Germinal center (tissue), 1 donor: ENCODE measurements around the gene HMX1.

Experiments used
- DNase-seq: peaks from one replicate; pipeline ENCODE4 v3.0.0; 2012; ENCODE audit warnings: mixed read lengths, low spot score

HMX1 gene

DNA sequence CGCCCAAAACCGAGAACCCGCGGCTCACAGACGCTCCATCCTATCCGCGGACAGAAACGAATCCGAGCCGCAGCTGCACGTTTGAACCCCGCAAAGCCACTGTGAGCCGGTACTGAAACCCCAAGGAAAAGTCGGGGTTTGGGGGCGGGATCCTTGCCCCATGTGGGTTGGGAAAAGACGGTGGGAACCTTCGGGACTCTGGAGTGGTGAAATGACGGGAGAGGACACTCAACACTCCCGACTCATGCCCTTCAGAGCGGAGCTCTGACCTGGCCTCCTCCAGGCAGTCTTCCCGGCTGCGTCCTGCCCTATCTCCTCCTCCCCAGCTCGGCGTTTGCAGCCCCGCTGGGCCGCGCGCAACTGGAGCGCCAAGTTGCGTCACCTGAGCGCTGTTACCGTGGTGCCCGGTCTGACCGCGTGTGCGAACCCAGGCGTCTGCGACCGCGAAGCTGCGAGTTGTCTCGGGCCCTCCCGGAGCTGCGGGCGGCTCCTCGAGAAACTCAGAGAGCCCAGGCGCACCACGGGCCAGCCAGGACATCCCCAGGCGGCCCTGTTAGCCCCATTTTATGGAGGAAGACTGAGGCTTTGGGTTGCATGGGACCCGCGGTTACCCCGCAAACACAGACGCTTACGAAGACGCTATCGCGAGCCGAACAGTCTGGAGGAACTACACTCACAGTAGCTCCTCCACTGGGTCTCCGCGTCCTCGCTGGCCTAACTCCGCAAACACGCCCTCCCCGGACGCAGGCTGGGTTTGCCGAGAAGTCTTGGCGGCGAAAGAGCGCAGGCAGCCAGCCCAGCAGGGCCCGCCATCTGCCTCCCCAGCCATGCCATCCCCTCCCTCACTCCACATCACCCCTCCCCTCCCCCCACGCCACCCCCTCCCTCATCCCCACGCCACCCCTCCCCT lies 20.3 kb upstream of the HMX1 start:
- no peak for DNase-seq

DNA sequence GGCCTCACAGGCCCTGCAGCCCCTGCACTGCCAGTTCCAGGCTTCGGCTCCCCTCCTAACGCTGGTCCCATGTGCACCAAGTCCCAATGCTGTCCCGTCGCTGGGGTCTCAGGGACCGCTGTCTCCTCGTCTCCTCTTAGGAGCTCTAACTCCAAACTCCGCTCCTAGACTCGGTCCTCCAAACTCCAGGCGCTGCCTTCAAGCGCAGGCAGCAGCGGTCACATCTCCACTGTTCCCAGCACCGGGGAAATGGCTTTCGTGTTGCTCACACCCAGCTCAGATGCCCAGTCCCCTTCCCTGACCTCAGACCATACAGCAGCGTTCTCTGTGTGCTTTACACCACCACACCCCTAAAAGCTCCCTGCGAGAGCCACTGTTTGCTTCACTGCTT lies 19.6 kb upstream of the HMX1 start:
- no peak for DNase-seq

DNA sequence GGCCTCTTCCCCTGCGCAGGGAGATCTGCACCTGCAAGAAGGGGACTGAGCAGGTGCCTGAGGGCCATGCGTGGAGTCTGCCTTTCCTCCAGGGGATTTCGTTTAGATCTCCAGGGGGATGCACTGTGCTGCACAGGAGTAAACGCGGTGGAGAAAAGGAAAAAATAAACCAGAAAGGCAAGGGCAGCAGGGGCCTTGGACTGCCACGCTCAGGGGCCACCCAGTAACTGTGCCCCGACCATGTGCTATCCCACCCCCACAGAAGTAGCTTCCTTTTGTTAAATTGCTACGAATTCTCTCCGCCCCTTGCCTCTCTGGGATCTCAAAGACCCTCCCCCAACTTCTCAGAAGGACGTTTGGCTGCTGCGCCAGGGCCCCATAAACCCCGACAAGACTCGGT lies 17.2 kb upstream of the HMX1 start:
- DNase-seq = no peak

DNA sequence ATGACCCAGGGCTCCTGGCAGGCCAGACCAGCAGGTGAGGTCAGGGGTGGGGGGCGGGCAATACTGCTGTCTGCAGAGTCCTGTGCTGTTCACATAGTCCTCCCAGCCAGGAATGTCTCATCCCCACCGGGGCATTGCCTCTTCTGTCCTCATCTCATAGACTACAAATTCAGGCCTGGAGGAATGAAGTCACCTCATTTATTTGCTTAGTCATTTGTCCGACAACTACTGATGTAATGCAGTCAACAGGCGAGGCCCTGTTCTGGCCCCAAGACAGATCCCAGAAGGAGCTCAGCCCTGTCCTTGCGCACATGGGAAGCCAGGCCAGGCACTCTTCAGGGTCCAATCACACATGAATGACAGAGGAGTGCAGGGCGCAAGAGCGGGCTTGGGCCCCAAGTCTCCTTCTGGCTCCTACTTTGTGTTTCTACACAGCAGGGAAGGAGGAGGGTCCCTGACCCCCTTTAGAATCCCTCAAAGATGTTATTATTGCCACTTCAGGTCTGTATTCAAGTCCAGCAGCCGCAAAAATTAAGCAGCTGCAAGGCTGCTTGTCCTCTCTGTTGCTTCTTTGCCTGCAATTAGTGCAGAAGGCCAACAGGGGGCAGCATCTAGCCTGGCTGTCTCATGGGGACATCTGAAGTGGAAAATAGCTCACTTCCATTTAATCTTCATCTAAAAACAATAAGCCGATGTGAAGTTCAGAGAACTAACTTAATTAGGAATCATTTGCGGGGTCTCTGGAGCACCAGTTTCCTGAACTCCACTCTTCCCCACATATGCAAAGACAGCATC lies 15.2 kb upstream of the HMX1 start:
- DNase-seq = no peak

DNA sequence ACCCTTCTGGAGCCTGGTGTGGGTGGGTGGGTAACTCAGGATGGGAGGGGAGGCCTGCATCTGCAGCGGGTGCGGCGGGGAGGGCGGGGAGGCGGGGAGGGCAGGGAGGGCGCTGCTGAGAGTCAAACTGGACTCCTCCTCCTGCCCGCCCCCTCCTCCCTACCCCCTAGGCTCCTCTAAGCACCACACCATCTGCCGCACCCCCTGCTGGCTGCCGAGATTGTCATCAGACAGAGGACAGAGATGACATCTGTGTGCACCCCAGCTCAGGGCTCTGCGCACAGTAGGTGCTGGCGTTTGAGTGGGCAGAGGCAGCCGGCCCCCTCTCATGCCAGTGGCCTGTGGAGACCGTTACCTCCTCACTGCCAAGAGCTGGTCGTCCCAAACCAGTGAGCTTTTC lies 10.6 kb upstream of the HMX1 start:
- DNase-seq = no peak

DNA sequence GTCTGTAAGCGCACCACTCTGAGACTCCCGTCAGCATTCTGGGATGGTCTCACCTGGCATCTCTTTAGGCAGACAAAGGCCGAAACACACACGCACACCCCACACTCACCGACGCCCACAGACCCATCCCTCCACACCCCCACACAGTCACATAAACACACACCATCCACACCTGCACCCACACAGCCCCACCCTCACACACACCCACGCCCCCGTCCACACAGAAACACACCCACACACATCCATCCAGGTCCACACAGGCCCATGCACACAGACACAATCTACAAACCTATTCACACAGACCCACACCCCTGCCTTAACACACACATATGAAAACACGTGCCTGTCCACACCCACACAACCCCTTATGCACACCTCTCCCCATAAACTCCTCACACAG lies 9.2 kb upstream of the HMX1 start:
- no peak for DNase-seq

DNA sequence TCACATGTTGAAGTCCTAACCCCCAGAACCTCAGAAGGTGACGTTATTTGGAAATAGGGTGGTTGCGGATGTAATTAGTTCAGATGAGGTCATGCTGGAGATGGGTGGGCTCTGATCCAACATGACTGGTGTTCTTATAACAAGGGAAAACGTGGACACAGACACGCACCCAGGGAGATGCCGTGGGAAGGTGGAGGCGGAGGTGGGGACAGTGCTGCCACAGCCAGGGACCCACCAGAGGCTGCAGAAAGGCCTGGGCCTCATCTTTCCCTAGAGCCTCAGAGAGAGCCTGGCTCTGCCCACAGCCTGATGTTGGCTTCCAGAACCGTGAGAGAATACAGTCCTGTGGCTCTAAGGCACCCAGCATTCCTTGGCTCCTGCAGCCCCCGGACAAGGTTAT lies 7.9 kb upstream of the HMX1 start:
- no peak for DNase-seq

DNA sequence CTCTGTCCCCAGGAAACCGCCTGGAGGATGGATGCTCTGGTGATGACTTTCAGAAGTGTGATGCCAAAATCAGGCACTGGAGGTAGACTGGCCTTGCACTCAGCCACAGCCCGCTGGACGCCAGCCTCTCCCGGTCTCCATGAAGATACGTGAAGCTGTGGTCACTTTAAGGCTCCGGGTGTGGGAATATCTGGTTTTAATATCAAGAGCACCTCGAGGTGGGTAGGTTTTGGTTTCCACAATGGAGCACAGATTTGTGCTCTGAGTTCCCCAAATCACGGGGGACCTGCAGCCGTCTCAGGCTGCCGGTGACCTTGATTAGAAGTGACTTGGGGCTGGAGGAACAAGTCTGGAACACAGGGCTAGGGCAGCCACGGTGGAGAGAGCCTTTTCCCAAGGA lies 6.8 kb upstream of the HMX1 start:
- no peak for DNase-seq

DNA sequence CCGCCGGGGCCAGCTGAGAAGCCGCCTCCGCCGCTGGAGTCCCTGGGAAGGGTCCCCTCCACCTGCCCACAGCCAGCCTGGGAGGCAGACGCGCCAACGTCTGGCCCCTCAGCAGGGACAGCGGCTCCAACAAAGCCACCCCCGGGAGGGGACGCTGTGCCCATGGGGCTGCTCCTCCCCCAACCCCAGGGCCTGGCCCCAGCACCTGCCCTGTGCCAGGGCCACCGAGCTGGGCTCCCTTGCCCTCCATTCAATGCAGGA lies 6.1 kb upstream of the HMX1 start:
- DNase-seq = no peak

DNA sequence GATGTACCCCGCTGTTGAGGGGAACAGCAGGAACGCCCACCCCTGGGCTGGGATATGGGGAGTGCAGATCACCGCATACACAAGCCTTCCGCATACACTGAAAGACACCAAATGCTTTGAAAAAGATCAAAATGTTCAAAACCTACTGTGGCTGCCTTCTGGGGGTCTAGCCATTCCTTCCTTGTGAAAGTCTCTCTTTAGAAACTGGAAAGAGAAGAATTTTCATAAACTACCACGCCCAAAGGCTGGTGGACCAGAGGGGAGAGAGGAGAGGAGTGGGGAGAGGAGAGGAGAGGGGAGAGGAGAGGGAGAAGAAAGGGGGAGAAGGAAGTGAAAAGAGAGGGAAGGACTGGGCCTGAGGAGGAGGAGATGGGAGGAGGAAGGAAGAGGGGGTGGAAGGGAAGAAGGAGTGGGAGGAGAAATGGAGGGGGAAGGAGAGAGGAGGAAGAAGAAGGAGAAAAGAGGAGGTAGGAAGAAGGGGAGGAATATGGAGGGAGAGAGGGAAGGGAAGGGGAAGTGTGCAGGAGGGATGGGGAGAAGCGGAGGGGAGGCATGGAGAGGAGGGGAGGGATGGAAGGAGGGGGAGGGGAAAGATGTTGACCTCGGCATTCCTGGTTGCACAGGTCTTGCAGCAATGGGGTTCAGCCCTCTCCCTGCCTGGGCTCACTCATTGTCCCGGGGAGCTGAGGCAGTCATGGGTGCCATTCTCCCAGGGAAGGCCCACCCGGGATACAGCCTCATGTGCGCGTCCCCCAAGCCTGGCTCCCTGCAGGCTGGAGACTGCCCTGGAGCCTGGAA lies 5.5 kb upstream of the HMX1 start:
- no peak for DNase-seq

DNA sequence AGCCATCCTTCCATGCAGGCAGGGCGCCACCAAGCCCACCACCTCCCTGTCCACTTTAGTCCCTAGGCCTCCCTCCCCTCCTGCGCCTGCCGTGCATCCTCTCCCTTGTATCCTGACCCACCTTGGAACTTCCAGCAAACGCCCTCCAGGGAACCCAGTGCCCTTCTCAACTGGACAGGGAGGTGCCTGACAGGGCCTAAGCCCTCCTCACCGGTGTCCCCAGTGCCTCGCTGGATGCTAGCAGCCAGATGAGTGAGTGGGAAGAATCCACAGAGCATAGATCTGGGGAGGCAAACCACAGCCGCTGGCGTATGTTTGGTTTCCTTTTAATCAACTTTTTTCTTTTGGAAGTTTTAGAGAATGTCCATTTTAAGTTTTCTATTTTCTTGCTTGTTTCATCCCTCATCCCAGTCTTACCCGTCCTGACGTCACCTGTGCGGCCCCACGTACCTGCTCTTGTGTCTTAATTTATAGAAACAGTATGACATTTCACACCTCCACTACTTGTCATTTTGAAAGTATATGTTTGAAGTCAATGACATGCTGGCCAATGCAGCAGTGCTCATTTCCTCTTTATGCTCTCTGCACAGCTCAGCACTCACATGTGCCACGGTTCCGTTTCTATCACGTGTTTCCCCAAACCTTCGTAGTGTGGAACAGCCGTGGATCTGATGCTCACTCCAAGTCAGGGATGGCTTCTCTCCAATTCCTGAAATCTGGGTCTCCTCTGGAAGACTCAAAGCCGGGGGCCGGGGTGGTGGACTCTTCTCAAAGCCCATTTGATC lies 3.4 kb upstream of the HMX1 start:
- DNase-seq = peak; percentile 24

DNA sequence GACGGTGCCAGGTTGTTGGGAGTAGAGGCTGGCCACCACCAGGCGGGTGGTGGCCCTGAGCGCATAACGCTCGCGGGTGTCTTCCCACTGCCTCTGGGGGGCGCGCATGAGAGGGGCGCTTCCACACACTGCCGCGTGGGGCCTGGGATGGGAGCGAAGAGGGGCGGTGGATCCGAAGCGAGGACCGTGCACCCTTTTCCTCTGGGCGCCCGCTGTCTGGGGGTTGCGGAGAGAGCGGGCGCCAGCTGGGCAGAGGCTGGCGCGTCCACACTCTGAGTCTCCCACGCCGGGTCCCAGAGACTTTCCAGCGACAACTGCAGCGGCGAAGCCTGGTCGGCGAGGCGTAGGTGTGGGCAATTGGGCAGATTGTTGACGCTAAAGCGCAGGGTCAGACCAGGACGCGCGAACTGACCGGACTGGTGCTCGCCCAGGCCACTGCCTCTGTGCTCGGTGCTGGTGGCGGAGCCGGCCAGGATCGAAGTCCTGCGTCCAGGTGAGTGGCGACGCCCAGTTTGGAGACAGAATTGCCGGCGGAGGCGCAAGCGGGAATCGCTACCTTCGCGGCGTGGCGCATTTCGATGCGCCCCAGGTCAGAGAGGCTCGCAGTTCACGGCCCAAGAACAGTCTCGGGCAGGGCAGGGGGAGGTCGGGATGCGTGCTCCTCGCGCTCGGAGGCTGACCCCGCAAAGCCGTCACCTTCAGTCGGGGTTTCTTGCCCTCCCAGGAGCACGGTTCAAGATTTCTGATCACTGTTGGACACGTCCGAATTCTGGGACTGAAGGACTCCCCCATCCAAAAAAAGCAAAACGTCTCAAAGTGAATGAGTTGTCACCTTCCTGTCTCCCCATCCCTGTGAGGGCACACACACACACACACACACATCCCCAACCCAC lies 2.6 kb upstream of the HMX1 start:
- DNase-seq = no peak

DNA sequence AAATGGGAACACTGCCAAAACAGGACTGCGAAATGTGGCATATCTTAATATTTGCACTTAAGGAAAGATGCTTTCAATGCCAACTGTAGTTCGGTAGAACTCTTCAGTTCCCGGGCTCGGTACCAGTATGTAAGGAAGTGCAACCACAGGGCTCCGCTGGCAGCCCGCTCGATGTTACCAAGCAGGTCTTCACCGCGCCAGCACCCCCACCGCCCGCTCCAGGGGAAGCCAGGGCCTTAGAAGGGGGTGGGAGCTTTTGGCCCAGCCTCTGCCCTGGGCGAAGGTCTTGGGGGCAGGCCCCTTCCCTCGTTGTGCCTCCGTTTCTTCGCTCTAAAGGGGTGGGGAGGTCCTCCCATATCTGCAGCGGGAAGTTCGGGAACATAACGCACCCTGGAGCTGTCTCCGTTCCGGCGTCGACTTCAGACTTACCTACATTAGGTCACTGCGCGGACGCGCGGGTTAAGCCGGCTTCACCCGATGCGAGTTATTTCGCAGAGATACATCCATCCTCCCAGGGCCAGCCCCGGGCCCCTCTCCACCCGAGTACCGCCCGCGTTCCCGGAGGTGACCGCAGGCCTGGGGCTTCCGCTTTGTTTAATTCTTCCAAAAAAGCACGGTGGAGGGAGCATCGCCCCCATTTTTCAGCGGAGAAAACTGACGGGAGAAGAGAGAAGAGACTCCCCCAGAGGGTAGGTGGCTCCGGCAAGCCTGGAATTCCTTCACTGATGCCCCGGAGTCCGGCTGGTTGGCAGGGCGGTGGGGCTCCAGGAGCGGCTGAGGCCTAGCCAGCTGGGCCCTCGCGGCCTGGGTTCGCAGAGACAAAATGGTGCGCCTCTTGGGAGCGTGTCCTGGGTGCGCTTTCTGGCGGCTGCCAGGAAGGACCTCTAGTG lies 1.0 kb upstream of the HMX1 start:
- no peak for DNase-seq

DNA sequence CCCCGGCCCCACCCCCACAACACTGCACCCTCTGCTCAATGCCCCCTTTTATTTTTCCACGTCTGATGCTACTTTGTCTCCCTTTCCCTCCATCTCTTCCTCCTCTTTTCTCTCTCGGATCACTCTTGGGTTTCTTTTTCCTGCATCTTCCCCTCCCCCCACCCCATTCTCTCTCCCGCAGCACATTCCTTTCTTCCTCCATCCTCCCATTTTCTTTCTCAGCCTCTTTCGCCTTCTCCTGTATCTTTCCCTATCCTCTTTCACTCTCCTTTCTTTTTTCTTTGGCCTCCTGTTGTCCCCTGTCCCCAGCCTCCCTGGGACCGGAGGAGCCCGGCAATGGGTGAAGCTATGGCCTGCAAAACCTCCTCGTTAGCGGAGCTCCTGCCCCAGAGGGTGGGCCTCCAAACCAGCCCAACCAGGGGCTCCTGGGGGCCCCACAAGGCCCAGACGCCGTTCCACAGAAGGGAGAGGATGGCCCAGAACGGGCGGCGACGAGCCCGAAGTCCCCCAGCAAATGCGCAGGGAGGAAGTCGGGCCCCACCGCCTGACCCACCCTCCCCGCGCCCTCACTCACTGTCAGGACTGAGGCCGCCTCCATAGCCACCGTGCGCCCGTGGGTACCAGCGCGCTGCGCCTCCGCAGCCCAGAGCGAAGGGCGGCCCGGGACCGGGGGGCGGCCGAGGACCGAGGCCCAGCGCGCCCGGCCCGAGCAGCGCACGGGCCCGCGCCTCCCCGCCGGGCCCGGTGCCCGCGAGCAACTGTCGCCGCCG lies 807 bp downstream of the HMX1 start:
- no peak for DNase-seq

DNA sequence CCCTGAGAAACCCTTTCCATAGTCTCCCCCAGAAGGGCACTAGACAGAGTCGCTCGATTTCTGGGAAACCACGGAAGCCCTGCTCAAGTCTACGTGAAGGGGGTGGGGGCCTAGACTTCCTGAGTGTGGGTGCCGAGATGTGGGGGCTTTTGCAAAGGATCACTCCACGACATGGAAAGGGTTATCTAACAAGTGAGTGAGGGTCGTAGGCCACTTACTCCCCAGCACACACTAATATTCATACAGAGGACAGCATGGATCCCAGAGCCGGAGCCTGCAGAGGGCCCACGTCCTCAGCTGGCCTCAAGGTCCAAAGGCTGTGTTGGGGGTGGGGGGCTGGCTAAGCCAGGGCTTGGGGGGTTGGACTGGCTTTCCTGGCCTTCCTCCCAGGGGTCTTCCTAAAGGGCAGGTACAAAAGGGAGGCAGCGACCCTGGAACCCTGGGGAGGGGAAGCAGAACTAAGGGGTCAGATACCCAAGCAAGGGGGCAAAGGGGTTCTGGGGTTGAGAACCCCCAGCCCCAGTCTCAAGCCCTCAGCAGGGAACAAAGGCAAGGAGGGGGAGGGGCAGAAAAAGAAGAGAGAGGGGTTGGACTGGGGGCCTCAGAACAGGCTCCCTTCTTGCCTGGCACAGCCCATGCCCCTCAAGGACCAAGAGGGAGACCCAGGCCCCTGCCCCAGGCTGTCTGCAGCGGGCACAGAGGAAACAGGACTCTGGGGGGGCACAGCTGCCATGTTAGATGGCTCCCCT lies 1.6 kb downstream of the HMX1 start:
- no peak for DNase-seq

DNA sequence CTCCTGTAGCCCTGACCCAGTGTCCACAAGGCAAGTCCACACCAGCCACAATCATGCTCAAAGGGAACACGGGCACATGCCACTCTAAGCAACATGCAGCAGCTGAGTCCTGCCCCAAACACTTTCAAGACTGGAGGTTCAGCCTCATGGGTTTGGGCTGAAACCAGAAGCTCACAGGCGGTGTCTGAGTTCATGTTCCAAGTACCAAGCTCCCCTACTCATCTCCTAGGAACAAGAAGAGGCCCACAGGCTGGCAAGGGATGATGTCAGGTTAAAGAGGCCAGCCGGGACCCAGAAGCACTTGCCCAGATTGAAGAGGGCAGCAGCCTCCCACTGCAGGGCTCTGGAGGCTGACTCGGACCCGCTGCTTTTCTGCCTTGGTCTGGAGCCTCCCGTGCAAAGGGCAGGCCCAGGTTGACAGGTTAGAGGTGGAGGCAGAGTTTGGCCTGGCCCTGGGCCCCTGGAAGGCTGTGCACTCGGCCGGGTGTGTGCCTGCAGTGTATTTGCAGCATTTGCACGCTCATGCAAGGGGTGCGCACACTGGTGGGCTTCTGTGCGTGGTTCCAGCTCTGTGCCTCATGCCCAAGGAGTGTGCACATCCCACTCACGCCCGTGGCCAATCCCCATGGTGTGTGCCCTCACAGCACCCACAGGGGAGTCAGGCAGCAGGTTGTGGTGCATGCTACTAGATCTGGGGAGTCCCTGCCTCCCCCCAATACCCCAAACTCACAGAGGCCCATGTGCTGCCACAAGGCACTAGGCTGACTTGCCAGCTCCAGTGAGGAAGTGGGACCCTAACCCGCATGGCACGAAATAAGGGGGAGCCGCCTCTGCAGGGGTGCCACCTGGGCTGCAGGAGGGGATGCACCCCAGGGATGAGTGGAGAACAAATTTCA lies 2.4 kb downstream of the HMX1 start:
- no peak for DNase-seq

DNA sequence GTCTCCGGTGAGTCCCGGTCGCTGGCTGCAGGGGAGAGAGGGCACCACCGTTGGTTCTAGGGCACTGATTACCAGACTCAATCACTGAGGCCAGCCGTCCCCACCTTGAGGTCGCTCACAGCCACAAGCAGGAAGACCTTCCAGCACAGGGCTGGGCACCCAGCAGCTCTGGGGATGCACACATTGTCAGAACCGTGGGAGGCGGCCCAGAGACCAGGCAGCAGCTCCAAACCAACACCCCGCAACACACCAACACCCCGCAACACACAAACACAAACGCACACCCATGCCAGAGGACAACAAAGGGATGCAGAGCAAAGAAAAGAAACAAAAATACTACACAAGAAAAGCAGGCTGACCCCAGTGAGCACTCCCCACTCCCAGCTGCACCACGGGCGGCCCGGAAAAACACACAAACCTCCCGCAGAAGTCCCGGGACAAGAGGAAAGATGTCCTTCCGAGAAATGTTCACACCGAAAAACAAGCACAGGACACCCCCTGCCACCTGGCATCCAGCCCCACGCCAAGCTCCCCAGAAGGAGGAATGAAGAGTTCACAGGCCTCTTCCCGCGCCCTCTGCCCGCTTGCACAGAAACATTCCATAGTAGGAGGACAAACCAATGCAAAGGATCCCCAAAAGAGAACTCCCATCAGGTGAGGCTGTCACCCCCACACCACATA lies 3.2 kb downstream of the HMX1 start:
- no peak for DNase-seq
